Stimulated activated CD8-positive, alpha-beta memory T cell treated with anti-CD3 and anti-CD28 coated beads, Interleukin-15, amount 100 ng/mL, for 4 hours (primary cell): ENCODE data around the gene DHX35.

Experiments used
- DNase-seq, 2 donors: peaks; one replicate each; pipeline ENCODE4 v3.0.0-alpha.2; 2020; ENCODE audit warnings: low read depth in 2 of 2

Gene DHX35

DNA sequence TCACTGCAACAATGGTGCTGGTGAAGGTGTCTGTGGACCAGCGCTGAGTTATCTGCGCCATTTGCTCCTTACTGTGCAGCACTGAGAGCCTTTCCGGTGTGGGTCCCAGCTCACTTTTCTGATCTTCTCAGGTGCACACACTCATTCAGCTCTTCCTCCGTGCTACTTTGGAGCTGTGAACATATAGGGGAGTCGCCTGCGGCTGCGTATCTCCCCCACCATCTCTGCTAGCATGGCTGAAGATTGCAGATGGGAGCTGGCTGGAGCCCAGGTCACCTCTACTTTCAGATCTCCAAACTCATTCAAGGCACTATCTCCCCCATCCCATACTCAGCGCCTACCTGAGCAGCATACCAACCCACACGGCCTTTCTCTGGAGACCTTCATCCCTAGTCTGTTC lies 96.9 kb downstream of the DHX35 start:
- DNase-seq: no peak

DNA sequence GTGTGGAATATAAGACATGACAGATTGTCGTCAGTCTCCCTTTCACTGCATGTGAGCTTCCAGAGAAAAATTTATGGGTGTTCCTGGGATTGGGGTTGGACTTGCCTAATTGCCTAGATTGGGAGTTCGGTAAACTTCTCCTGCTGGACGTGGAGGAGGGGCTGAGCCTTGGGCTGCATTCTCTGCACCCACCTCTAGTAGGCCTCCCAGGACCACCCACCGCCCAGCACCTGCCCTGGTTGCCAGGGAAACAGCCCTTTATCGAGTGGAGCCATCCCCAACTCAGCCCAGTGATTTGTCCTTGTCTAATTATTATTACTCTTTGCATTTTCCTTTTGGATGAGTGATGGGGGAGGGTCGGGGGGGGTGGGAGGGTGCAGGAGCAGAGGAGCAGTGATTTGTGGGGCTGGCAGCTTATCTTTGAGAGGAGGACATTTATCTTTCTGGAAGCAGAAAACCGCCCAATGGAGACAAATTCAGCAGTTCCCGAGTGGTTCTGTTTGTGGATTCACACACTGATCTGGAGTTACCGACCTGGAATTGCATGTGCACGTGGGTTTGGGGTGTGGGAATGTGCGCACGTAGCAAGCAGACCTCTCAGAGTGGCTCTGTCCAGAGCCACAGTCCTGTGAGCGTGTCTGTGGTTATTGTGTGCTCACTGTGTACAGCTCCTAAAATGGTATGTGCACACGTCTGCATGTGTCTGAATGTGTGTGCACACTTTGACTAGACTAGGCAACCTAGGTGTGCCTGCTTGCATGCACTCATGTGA lies 104.5 kb downstream of the DHX35 start:
- DNase-seq: no peak

DNA sequence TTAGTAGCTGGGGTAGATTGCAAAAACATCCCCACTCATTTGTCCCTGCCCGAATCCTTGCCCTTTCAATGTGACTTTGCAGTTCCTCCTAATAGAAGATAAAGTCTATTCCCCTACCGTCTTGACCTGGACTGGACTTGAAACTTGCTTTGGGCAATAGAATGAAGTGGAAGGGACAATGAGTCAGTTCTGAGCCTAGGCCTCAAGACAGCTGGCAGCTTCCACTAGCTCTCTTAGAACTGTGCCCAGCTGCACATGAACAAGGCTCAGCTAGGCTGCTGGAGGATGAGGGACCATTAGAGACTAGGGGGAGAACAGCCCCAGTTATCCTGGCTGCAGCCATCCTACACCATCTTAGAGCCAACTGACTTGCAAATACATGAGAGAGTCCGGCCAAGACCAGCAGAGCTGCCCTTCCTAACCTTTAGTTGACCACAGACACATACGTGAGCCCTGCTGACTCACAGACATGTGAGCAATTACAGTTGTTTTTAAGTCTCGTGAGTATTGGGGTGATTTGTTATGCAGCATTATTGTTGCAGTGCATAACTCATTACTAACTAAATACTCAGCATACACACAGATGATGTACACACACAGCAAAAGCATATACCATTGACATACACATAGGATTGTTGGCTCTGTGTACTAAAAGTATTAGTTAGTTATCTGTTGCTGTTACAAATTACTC lies 105.5 kb downstream of the DHX35 start:
- DNase-seq: no peak

GRCh38 chr20:39069976-39070375 lies 107.8 kb downstream of the DHX35 start:
- no peak for DNase-seq

DNA sequence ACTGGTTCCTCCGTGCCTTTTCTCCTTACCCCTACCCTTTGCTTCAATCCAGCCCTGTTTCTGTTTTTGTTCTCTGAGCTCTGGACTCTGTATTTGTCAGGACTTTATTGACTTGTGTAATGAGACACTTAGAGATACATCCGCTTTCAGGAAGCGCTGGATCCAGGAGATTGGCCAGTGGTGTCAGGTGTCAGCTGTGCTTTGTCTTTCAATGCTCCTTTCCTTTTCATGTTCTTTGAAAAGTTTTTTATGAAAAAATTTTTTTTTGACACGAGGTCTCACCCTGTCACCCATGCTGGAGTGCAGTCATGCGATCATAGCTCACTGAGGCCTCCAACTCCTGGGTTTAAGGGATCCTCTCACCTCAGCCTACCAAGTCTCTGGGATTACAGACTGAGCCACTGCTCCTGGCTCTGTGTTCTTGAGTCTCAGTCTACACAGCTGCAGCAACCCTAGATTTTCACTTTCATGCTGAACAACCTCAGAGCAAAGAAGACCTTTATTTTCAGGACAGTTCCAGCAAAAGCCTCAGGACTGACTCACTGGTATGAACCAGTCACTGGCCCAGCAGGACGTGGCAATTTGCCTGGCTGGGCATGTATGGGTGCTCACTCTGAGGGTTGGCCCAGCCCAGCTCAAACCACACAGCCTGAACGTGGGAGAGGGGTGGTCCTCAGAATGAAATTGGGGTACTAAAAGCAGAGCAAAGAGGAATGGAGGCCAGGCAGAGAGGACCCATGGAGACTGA lies 108.5 kb downstream of the DHX35 start:
- no peak for DNase-seq

DNA sequence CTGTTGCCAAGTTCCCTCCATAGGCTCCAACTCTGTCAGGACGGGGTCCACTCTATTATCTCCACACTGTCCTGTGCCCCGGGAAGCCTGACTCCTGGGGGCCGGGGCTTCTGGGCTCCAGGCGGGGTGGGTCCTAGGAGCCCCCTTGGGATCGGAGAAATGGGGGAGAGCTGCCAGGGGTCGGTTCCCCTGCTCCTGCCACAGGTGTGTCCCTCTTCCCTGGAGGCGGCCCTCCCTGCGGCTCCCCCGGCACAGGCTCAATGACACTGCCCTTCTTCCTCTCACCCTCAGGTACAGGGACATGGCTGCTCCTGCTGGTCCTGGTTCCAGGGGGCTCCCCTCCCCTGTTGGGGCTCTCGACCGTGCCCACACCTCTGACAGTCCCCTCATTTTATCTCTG lies 110.0 kb downstream of the DHX35 start:
- DNase-seq: no peak

GRCh38 chr20:39072653-39073052 lies 110.5 kb downstream of the DHX35 start:
- DNase-seq: no peak

GRCh38 chr20:39075731-39076130 lies 113.6 kb downstream of the DHX35 start:
- no peak for DNase-seq

GRCh38 chr20:39076958-39077357 lies 114.8 kb downstream of the DHX35 start:
- no peak for DNase-seq

DNA sequence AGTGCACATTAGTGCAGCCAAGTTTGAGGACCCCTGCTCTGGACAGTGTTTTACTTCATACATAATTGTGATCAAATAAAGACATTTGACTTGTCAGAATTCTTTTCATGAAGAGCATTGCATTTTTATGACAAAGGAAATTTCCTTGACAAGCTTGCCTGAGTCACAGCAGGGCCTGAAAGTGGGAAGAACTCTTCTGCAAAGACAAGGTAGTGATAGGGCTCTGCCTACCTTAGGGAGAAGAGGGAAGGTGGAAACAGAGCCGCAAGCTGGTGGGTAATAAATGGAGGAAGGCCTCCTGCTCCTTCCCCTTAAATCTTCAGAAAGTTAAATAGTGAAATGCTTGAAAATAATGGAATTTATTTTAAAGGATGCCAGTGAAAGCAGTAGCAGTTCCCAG lies 118.2 kb downstream of the DHX35 start:
- DNase-seq: no peak

- peak; percentile 32 to 54 for DNase-seq
Measured at GRCh38 chr20:39081255-39081654, 119.1 kb downstream of the DHX35 start.

- no peak for DNase-seq
Measured at GRCh38 chr20:39082622-39083398, 120.7 kb downstream of the DHX35 start.

DNA sequence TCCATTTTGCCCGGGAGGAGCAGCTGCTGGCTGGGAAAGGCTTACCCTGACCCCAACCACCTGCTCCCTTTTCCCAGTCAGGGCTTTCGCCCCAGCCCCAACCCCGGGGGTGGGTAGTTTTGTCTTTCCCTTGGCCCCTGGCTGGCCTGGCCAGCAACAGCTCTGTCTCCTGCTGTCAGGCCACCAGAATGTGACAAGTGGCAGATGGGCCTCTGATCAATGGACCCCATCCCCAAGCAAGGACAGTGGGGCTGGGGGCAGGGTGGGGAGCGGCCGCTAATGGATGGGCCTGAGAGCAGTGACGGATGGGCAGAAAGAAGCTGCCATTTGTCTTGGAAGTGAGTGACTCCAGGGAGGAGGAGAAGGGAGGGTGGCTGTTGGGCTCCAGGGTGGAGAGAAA lies 121.6 kb downstream of the DHX35 start:
- DNase-seq: no peak

- no peak for DNase-seq
Measured at GRCh38 chr20:39089029-39089428, 126.9 kb downstream of the DHX35 start.
